Esophagus (tissue), 2 donors: ENCODE measurements around the gene CCDC88B. TPM values are rescaled to one million over a fixed set of nuclear protein-coding genes. Genes with fewer than 3 reads are reported as not detected.

Experiments
- H3K27ac ChIP-seq, 2 donors: one replicate each; pipeline ENCODE4 v1.5.1; 2013; ENCODE audit warnings: low read depth in 2 of 2, mild to moderate bottlenecking in 2 of 2, inconsistent platforms in 1 of 2, low read length in 1 of 2, moderate library complexity in 1 of 2
- H3K27me3 ChIP-seq, 2 donors: one replicate each; pipeline ENCODE4 v1.6.1; 2013; ENCODE audit warnings: low read length in 2 of 2, control low read depth in 1 of 2, mild to moderate bottlenecking in 1 of 2; ENCODE audit not compliant: insufficient read depth in 2 of 2, control insufficient read depth in 1 of 2
- H3K36me3 ChIP-seq, 2 donors: one replicate each; pipeline ENCODE4 v1.6.1; 2013; ENCODE audit warnings: low read length in 1 of 2; ENCODE audit not compliant: control insufficient read depth in 2 of 2, insufficient read depth in 2 of 2
- H3K4me1 ChIP-seq, 2 donors: one replicate each; pipeline ENCODE4 v1.6.1; 2013; ENCODE audit warnings: low read length in 1 of 2; ENCODE audit not compliant: control insufficient read depth in 2 of 2, insufficient read depth in 2 of 2
- H3K4me3 ChIP-seq, 2 donors: one replicate each; pipeline ENCODE4 v1.5.1; 2013; ENCODE audit warnings: low read length in 2 of 2, mild to moderate bottlenecking in 2 of 2, low read depth in 1 of 2, moderate library complexity in 1 of 2
- H3K9me3 ChIP-seq, 2 donors: one replicate each; pipeline ENCODE4 v1.6.1; 2013; ENCODE audit warnings: mild to moderate bottlenecking in 2 of 2, low read depth in 1 of 2, low read length in 1 of 2, moderate library complexity in 1 of 2; ENCODE audit not compliant: control insufficient read depth in 2 of 2, insufficient read depth in 1 of 2
- WGBS, 2 donors: extraction: QIAGEN DNeasy Blood & Tissue Kit; methylation state at CpG; one replicate each; pipeline ENCODE4 v1.1.7; 2013; 5-methylcytosine and 5-hydroxymethylcytosine counted together
- polyA plus RNA-seq, 2 donors: library from polyadenylated mRNA; stranded (reverse); fragments of 200-250 nt; gene quantifications; one replicate each; pipeline ENCODE4 v1.2.3, GENCODE V29; 2013
- donor health status: healthy with polysubstance abuse.
- donor health status: Bipolar disorder and iron deficiency.

Gene CCDC88B
- polyA plus RNA-seq, 2 donors: 11.2 to 33.3 TPM

DNA sequence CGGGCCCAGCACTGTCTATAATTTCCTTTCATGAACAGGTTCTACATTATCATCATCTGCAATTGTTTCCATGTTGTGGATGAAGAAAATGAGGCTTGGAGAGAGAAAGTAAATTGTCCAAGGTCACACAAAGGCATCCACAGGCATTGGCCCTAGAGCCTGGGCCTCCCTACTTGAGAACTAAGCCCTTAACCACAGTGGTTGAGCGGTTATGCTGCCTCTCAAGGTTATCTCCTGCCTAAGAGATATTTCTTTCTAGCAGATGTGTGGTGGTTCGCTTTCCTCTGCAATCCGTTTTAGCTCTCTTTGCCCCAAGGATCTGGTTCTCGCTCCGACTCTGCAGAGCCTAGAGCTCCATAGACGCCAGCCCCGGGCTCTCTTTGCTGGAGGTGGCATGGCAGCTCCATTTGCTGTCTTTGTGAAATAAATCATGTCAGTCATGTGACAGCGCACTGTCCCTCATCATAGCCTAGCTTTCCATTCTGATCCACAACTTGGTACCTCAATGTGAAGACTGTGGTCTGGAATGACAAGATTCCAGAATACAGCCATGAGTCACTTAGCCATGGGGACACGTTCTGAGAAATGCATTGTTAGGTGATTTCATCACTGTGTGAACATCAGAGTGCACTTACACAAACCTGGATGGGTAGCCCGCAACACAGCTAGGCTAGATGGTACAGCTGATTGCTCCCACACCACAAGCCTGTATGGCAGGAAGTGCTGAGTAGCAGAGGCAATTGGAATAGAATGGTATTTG is 46.1 kb downstream of the CCDC88B start:
- no peaks in the 10 kb centered on the region for H3K36me3 ChIP-seq
- H3K4me1 ChIP-seq: no peaks in the 10 kb centered on the region
- H3K4me3 ChIP-seq: no peak overlapping the region
- H3K27me3 ChIP-seq: no peaks in the 10 kb centered on the region
- 83 to 85% methylated on average over 11 of the region's 11 CpGs for WGBS, 2 donors
- no peak overlapping the region for H3K27ac ChIP-seq
- H3K9me3 ChIP-seq: no peaks in the 10 kb centered on the region

- H3K9me3 ChIP-seq: no peaks in the 10 kb centered on the region
- H3K4me3 ChIP-seq: no peak overlapping the region
- H3K27me3 ChIP-seq: no peaks in the 10 kb centered on the region
- no peaks in the 10 kb centered on the region for H3K4me1 ChIP-seq
- no peaks in the 10 kb centered on the region for H3K36me3 ChIP-seq
- H3K27ac ChIP-seq: no peak overlapping the region
Measured at GRCh38 chr11:64387916-64388315, 47.9 kb downstream of the CCDC88B start.

DNA sequence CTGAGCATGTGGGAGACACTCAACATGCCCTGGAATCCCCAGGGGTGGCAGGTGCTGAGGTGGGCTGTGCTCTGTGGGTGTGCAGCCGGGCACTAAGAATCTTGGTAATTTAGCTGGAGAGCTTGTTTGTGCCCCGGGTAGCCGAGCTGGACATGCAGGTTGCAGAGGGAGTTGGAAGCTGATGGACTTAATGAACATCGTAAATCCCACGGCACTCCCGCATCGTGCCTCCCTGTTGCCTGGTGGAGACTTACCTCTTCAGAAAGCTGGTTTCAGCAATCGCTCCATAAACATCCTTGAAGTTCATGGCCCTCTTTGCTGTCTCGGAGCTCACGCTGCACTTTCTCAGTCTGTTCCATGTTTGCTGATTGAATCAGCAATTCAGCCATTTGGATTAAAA is 48.9 kb downstream of the CCDC88B start:
- H3K27ac ChIP-seq: no peak overlapping the region
- H3K9me3 ChIP-seq: no peaks in the 10 kb centered on the region
- H3K36me3 ChIP-seq: no peaks in the 10 kb centered on the region
- no peaks in the 10 kb centered on the region for H3K4me1 ChIP-seq
- H3K4me3 ChIP-seq: no peak overlapping the region
- WGBS, 2 donors: 69 to 90% methylated on average over 10 of the region's 10 CpGs
- no peaks in the 10 kb centered on the region for H3K27me3 ChIP-seq

DNA sequence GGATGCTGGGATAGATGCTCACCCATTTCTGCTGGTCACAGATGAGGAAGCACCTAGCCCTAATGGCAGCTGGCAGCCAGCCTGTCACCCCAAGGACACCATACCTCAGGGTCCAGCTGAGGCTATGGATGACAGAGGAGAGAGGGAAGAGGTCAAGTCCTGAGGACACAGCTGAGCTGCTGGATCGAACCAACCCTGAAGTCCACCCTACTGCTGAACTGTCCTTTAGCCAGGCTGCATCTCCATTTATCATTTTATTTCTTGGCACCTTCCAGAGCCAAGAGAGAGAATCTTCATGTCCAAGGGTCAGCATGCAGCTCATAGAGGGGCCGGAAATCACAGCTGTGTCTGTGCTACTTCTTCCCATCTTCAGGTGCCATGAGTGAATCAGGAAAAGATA is 49.8 kb downstream of the CCDC88B start:
- Histone ChIP-seq H3K27ac (no peak overlapping the region), H3K4me1 (no peaks in the 10 kb centered on the region), H3K4me3 (no peak overlapping the region), H3K27me3 (no peaks in the 10 kb centered on the region), H3K36me3 (no peaks in the 10 kb centered on the region), H3K9me3 (no peaks in the 10 kb centered on the region)
- WGBS, 2 donors: 92 to 96% methylated on average over 2 of the region's 2 CpGs

DNA sequence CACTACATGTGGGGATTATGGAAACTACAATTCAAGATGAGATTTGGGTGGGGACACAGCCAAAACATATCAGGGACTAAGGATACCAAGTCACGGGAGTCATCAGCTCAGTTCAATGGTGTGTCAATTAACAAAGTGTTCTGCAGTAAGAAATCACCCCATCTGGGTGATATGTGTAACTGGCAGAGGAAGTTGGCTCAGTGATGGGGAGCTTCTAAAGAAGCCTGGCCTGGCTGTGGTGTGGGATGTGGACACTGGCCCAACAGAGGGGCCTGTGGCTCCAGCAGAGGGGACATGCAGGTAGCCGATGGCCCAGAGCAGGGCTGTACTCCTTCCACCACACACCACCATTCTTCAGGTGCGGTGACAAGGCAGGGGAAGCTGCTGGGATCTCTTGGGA is 50.6 kb downstream of the CCDC88B start:
- WGBS, 2 donors: 91 to 93% methylated on average over 3 of the region's 3 CpGs

GRCh38 chr11:64391839-64392238 is 51.8 kb downstream of the CCDC88B start:
- no peaks in the 10 kb centered on the region for H3K4me1 ChIP-seq
- 85 to 95% methylated on average over 3 of the region's 3 CpGs for WGBS, 2 donors
- no peaks in the 10 kb centered on the region for H3K9me3 ChIP-seq
- no peak overlapping the region for H3K4me3 ChIP-seq
- H3K27ac ChIP-seq: no peak overlapping the region
- no peaks in the 10 kb centered on the region for H3K27me3 ChIP-seq
- H3K36me3 ChIP-seq: no peaks in the 10 kb centered on the region

More for the DNA sequence above, 50.6 kb downstream of the CCDC88B start:
- Histone ChIP-seq H3K27ac (no peak overlapping the region), H3K36me3 (no peaks in the 10 kb centered on the region), H3K4me1 (no peaks in the 10 kb centered on the region), H3K9me3 (no peaks in the 10 kb centered on the region), H3K27me3 (no peaks in the 10 kb centered on the region), H3K4me3 (no peak overlapping the region)

- H3K36me3 ChIP-seq: no peaks in the 10 kb centered on the region
- peaks cover 0 to 5% of the 10 kb centered on the region in 2 donors for H3K4me1 ChIP-seq
- H3K9me3 ChIP-seq: no peaks in the 10 kb centered on the region
- no peaks in the 10 kb centered on the region for H3K27me3 ChIP-seq
- no peak overlapping the region for H3K27ac ChIP-seq
- H3K4me3 ChIP-seq: no peak overlapping the region
- WGBS, 2 donors: 73% methylated on average over 13 of the region's 13 CpGs
Measured at GRCh38 chr11:64395545-64396078, 55.6 kb downstream of the CCDC88B start.

DNA sequence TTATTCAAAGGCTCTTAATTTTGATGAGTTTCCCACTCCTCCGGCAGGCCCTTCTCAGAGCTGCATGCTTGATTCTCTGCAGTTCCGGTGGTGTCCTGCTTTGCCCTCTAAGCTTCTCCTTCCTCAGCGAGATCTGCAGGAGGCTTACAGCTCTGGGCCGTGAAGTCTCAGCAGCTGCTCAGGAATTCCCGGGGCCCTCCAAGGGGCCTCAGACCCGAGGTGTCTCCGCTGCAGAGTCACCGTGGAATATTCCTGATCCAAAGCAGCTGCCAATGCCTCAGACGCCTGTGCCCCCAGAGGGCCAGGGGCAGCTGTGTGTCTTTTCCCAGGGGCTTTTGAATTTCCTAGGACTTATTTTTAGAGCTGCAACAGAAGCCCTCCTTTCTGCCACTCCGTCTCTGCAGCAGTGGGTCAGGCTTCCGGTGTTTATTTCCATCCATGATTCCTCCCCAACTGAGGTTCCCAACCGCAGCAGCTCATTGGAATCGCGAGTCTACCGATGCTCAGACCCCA is 56.1 kb downstream of the CCDC88B start:
- no peaks in the 10 kb centered on the region for H3K9me3 ChIP-seq
- WGBS, 2 donors: 30 to 40% methylated on average over 15 of the region's 15 CpGs
- no peak overlapping the region for H3K4me3 ChIP-seq
- H3K4me1 ChIP-seq: peaks cover 0 to 5% of the 10 kb centered on the region in 2 donors
- no peaks in the 10 kb centered on the region for H3K27me3 ChIP-seq
- H3K27ac ChIP-seq: no peak overlapping the region
- no peaks in the 10 kb centered on the region for H3K36me3 ChIP-seq

DNA sequence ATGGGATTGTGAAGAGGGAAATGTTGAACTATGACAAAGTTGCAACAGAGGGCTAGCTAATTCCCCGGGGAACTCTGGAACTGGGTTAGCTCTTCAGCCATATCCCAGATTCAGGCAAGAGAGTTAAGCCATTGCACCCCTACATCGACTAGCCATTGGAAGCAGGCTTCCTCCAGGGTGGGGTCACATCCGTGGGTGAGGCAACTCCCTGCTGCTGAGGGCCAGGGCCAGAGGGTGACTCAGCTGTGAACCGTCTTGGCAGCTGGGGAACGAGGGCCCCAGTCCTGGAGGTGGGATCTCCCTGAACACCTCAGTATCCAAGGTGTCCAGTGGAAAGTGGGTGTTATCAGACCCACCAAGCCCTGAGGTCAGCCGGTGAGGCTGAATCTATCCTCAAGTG is 60.1 kb downstream of the CCDC88B start:
- WGBS, 2 donors: 45 to 54% methylated on average over 6 of the region's 6 CpGs
- H3K27me3 ChIP-seq: no peaks in the 10 kb centered on the region
- H3K4me3 ChIP-seq: no peak overlapping the region
- peaks cover 0 to 5% of the 10 kb centered on the region in 2 donors for H3K4me1 ChIP-seq
- H3K27ac ChIP-seq: no peak overlapping the region
- no peaks in the 10 kb centered on the region for H3K36me3 ChIP-seq
- no peaks in the 10 kb centered on the region for H3K9me3 ChIP-seq

DNA sequence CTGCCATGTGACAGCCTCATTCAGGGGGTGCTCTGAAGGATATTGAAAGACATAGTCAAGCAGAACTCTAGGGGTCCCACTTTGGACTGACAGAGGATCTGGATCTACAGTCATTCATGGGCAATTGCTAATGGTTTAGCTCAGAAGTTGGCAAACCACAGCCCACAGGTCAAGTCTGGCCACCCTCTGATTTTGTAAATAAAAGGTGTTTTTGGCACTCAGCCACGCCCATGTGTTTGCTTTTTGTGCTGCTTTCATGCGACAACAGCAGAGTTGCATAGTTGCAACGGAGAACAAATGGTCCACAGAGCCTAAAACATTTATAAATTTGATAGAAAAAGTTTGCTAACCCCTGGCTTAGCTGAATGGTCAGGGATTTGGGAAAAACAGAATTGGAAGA is 60.7 kb downstream of the CCDC88B start:
- peaks cover 0 to 5% of the 10 kb centered on the region in 2 donors for H3K4me1 ChIP-seq
- 56 to 59% methylated on average over 3 of the region's 3 CpGs for WGBS, 2 donors

More for the DNA sequence above, 60.7 kb downstream of the CCDC88B start:
- Histone ChIP-seq H3K27ac (no peak overlapping the region), H3K36me3 (no peaks in the 10 kb centered on the region), H3K9me3 (no peaks in the 10 kb centered on the region), H3K27me3 (no peaks in the 10 kb centered on the region), H3K4me3 (no peak overlapping the region)
